EL (cell line): ENCODE results near the gene SLC35F6.
"Not testable (repeated sequence)": the region's sequence is repeated elsewhere in the genome, so short reads cannot be mapped to it uniquely, and the experiment has no call there.

Source experiments
- DNase-seq: peaks from one replicate; pipeline ENCODE4 v3.0.0-alpha.2; 2016

SLC35F6 gene

DNA sequence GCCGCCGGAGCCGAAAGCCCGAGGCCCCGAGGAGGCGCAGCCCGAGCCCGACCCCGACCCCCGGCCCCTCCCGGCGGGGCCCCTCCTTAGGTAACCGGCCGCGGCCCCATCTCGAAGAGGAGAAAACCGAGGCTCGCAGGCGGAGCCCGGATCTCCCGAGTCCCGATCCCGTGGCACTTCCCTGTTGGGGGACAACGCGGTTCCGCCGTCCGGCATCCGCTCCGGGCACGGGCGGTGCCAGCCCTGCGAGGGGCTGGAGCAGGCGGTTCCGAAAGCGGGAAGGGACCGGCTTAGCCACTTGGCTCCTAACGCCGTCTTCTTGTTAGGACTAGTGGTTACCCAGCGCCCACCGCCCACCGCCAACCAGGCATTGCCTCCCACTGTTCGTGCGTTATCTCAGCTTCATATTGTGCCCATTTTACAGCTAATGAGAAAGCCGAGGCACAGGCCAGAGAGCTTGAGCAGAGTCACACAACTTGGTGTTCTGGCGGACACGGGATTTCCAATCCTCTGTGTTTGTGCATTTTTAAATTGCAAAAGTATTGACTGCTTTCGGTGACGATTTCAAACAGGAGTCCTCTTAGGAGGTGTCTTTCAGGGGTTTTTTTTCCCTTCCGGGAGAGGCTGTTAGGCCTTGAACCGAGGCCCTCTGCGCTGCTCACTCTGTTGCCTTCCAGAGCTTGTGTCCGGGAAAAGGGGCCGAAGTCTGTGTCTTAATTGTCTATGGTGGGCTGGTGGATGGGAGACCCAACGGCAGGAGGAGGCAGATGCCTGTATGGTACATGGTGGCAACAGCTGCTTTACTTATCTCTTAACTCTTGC, 22.3 kb downstream of the SLC35F6 start:
- DNase-seq, result peak; percentile 33

DNA sequence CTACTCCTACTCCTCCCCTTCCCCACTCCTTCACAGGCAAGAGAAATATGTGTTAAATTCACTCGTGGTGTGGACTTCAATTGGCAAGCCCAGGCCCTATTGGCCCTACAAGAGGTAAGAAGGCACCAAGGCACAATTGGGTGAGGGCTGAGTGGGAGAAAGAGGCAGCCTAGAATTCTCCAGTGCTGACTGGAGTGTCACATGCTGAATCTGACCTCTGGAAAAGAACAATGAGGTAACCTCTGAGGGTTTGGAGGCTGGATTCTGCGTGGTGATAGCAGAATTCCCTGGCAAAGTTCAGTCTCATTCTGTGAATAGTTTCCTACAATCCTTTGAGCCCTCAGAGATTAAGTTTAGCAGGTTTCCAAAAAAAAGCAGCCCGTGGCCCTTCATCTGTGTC, 28.6 kb downstream of the SLC35F6 start:
- DNase-seq, result no peak

DNA sequence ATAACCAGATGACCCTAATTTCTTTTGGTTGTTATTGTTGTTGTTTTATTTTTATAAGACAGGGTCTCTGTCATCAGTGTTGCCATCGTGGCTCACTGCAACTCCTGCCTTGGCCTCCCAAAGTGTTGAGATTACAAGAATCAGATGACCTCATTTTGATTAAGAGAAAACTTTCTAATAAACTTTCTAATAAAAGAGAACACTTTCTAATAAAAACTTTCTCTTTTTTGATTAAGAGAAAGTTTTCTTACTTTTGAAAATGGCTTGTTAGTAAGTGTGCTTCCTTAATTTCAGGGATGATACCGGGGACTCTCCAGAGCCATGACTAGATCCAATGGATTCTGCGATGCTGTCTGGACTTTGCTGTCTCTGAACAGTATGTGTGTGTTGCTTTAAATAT, 29.4 kb downstream of the SLC35F6 start:
- no peak for DNase-seq

DNA sequence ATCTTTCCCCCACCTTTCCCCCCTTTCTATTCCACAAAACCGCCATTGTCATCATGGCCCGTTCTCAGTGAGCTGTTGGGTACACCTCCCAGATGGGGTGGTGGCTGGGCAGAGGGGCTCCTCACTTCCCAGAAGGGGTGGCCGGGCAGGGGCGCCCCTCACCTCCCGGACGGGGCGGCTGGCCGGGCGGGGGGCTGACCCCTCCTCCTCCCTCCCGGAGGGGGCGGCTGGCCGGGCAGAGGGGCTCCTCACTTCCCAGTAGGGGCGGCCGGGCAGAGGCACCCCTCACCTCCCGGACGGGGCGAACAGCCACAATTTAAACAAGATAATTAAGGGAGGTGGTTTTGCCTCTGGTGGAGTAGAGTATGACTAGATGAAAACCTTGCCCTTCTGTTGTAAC, 31.1 kb downstream of the SLC35F6 start:
- not testable (repeated sequence) for DNase-seq

DNA sequence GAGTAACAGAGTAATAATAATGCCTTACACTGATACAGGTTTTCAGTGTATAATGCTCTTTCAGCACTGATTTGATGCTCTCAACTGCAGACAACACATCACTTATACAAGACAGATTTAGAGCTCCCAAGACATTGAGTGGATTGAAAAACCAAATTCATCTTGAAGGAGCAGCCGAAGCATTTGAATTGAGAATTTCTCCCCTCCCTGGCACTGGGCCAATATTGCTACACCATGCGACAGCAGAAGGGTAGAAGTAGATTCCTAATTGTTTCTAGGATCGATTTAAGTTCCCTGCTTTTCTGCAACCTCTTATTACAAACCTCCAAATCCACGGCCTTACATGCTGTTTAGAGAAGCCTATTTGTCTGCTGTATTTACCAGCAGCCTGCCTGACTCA, 37.2 kb downstream of the SLC35F6 start:
- no peak for DNase-seq

DNA sequence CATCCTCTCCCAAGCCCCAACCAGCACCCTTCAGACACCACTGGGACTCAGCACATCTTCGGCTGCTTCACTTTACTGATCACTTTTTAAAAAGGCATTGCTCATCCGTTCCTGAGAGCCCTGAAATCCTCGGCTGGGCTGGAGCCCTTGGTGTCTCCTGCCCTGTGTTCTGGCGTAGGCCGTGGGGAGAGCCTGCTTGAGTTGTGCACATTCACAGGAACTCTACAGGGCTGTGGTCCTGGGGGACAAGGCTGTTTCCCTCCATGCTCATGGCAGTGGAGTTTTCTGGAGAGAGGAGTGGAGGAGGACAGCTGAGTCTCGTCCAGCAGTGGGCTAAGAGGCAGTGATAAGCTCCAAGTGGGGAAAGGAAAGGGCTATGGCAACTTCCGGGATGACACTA, 37.7 kb downstream of the SLC35F6 start:
- no peak for DNase-seq

DNA sequence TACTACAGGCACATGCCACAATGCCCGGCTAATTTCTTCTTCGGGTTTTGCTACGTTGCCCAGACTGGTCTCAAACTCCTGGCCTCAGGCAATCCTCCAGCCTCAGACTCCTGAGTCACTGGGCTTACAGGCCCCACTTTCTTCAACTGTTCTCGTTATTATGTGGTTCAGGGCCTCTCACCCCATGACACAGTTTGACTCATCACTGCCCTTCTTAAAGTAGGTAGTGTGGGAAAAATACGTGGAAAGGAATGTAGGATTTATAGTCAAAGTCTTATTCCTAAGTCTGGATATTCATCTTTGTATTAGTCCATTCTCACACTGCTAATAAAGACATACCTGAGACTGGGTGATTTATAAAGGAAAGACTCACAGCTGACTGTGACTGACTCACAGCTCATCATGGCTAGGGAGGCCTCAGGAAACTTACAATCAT, 41.2 kb downstream of the SLC35F6 start:
- peak; percentile 96 for DNase-seq

DNA sequence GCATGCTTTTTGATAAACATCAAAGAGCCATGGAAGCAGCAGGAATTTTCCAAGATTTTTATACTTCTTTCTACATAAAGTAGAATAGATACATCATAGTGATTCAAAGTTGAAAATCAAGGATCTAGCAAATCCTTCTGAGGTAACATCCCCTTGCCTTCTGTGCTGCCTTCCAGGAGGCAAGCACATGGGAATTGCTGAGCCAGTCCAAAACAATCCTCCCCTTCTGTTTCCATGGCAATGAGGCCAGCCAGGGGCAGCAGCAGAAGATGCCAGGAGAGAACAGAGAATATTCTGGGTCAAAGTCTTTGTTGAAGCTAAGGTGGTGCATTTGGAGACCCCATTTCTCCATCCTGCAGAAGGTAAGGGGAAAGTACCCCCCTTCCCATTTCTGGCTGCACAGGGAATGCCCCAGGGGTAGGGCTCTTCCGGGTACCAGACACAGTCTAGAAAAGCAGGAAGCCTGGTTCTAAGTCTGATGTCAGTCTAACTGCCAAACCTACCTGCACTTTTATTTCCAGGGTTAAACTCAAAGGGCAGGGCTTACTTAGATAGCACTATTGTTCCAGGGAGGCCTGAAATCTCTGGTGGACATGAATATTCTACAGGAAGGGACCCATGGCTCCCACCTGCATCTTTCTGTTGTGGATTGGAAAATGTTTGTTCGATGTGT, 43.8 kb downstream of the SLC35F6 start:
- DNase-seq, result peak; percentile 30

DNA sequence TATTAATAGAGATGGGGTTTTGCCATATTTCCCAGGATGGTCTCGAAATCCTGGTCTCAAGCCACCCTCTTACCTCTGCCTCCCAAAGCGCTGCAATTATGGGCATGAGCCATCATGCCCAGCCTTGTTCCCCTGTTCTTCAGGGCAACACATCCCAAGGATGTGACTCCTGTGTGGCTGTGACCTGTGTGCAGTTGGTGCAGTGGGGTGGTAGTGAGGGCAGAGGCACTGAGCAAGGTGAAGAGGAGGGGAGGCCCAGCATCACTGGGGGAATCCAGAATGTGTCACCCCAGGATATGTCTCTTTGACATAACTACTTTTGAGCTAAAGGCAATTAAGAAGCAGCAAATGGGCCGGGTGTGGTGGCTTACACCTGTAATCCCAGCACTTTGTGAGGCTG, 45.1 kb downstream of the SLC35F6 start:
- DNase-seq, result no peak

DNA sequence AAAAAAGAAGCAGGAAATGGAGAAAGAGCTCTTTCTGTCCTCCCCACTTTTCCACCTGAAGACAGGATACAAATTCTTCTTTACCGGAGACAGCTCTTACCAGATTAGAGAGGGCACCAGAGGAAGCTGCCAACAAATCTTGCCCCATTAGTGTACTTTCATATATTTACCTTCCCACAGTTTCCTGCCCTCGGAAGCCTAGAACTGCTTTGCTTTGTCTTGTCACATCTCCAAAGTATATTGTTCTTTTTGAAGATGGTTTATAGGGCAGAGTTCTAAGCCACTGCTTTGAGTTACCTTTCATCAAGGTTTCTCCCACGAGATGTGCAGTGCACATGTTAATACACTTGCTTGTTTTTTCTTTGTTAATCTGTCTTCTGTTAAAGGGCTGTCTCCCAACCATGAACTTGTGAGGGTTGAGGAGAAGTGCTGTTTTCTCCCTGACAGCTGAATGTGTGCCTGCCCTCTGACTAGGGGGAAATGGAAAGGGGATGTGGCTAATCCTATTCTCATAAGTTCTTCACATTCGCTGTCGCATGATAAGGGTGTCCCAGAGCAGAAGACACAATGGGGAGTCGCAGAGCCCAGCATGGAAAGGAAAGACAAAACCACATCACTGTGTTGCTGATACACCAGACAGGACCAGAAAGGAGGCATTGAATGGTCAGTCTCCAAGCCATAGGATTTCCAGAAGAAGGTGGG, 45.9 kb downstream of the SLC35F6 start:
- DNase-seq, result no peak

DNA sequence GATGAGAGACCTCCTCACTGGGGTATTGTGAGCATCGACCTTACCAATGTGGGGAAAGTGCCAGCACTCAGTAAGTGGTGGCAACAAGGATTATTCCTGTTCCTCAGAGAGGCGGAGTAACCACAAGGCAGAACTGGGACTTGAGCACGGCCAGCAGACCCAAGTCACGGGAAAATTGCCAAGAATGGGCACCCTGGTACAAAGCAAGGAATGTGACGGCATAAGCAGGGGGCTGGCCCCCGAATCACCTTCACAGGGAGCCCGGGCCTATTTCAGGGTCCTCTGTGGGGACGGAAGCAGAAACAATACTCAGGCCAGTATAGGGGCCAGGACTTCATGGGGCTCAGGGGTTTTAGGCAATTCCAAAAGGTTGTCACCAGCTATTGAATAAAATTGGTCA, 47.2 kb downstream of the SLC35F6 start:
- no peak for DNase-seq

DNA sequence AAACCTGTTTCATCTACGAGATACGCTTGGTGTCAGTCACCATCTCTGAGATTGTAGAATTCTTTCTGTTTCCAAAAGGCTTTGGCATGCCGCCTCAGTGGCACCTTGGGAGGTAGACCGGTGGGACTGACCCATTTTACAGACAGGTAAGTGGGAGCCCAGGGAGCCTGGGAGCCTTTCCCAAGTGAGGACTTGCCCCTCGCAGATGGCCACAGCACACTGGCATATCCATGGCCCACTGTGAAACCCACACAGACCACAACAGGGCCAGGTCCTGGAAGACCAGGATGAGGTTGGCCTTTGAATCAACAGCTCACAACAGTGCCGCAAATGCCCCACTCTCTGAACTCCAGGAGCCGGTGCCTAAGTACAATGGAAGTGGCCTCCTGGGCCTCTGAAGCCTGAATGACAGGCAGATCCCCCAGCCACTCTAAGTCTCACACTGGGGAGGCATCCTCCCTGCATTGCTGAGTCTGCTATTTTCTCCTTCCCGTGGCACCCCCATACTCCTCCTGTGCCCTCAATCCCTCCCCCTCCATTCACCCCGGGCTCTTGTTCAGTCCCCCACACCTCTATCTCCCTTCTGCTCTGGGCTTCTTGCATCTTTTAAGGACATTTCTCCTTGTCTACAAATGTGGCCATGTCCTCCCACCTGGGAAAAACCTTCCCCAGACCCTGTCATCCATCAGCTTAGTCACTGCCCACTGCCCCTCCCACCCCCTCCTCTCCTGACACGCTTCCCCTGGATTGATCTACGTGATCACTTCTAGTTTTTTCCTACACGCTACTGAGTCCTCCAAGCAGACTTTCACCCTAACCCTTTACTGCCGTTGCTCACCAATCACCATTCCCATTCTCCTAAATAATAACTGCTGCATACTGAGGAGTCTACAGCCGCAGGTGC, 48.0 kb downstream of the SLC35F6 start:
- no peak for DNase-seq

DNA sequence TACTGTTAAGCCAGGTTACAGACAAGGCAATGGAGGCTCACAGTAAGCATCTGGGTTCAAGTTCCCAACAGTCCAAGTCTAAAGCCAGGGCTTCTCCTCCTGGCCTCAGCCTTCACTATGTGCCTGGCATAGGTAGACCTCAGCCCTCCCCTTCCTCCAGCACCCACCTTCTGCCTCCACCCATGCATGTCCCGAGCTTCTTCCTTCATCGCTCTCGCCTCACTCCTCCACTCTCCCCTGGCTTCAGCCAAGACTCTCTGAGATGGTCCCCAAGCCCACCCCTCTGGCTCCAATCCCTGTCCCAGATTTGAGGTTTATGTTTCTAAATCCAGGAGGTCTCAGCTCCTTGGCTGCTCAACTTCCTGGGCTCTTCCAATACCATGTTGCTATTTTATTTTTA, 48.6 kb downstream of the SLC35F6 start:
- no peak for DNase-seq

DNA sequence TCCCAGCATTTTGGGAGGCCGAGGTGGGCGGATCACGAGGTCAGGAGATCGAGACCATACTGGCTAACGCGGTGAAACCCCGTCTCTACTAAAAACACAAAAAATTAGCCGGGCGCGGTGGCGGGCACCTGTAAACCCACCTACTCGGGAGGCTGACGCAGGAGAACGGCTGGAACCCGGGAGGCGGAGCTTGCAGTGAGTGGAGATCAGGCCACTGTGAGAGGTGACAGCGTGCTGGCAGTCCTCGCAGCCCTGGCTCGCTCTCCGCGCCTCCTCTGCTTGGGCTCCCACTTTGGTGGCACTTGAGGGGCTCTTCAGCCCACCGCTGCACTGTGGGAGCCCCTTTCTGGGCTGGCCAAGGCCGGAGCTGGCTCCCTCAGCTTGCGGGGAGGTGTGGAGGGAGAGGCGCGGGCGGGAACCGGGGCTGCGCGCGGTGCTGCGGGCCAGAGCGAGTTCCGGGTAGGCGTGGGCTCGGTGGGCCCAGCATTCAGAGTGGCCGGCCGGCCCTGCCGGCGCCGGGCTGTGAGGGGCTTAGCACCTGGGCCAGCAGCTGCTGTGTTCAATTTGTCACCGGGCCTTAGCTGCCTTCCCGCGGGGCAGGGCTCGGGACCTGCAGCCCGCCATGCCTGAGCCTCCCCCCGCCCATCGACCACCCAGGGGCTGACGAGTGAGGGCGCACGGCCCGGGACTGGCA, 50.1 kb downstream of the SLC35F6 start:
- DNase-seq, result not testable (repeated sequence)

DNA sequence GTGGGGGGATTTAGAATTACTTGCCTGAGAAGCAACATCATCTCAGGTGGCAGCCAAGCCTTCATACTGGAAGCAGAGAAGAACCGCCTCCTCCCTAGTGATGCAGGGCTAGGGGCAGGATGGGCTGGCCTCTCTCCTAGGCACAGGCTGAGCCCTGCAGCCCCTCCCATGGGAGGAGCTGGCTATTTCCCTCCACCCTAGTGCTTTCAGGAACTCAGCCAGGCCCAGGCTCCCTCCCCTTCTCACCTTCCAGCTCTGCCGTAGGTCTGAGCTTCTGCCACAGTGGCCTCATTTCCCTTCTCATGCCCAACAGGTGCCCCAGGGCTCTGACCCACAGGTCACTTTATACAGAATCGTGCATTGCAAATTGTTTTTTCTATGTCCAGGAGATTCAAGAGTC, 52.8 kb downstream of the SLC35F6 start:
- DNase-seq, result no peak

DNA sequence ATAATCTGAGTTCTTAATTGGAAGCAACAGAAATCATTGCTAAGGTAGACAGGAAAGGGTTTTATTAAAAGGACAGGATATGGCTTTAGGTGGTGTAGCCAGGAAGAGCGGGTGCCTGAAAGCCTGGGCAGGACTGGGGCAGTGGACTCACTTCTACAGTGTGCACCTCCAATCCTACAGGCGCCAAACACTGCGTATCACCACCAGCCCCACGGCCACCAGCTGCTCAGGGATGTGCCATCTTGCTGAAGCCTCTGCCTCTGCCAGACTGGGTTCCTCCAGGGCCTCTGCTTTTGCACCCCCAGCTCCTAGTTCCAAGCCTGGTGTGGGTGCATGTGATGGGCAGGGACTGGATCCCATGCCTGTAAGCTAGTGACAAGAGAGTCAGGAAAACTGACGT, 54.2 kb downstream of the SLC35F6 start:
- DNase-seq, result no peak

DNA sequence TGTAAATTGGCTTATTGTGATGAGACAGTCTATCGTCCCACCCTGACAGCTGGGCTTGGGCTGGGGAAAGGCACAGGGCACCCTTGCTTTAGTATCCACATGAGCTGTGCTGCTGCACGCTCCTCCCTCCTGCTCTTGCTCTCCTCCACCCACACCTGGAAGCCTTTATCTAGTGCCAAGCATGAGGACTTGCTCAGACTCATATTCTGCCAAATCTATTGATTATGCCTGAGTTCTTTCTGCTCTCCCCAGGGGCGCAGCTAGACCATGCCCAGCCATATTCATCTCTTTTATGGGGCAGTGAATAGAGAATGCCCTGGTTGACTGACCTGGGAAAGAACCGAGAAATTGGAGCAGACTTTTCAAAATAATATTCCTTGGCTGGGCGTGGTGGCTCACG, 54.9 kb downstream of the SLC35F6 start:
- no peak for DNase-seq

DNA sequence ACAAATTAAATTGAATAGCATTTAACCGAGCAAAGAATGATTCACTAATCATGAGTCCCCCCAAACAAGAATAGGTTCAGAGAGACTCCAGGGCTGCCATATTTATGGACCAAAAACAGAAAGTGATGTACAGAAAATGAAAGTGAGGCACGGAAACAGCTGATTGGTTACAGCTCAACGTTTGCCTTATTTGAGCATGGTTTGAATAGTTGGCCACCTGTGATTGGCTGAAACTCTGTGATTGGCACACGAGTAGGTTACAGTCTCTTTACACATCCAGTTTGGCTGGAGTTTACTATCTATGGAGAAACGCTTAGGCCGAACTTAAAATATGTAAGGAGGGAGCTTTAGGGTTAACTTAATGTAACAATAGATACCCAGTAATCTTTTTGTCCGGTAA, 56.8 kb downstream of the SLC35F6 start:
- DNase-seq, result no peak

DNA sequence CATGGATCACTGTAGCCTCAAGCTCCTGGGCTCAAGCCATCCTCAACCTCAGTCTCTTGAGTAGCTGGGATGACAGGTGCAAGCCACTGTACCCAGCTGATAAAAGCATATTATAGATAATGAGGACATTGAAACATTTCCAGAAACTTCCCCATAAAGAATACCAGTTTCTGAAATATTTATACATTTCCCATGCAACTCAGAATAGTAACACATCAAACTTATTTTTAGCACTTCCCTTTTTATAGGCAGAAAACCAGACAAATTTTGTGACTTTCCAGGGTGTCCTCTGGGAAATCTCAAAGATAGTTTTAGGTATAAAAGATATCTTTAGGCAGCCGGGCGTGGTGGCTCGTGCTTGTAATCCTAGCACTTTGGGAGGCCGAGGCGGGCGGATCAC, 58.8 kb downstream of the SLC35F6 start:
- no peak for DNase-seq
